Measurements from ENCODE around the gene PI4KA.

Gene PI4KA

DNA sequence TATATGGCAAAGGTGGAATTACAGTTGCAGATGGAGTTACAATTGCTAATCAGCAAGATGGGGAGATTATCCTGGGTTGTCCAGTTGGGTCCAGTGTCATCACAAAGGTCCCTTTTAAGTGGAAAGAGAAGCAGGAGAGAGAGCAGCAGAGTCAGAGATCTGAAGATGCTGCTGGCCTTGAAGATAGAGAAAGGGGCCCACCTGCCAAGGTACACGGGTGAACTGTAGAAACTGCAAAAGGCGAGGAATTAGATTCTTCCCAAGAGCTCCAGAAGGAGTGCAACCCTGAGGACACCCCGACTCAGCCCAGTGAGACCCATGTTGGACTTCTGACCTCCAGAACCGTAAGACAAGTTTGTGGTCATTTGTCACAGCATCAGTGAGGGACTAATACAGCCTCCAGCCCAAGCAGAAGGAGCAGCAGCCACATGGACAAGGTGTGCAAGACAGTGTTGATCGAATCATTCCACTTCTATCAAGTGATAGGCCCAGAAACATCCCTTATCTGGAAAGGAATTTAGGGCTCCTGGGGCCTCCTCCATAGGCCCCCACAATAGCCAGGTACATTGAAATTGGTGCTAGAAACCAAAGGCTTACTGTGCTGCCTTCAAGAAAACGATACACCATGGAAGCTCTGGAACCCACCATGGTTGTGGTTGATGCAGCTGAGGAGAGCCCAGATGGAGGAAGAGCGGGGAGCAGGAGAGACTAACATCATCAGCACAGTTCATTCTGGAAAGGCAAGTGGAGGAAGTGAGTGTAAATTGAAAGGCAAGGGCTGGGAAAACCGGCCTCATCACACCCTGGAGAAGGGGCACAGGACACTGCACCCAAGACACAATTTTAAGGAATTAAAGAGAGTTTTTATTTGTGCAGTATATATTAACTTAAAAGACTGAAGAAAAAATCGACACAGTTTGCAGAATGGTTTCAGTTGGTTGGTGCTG is 23.5 kb upstream of the PI4KA start:
- DNase-seq (ENCODE audit: low read depth) = no peak

DNA sequence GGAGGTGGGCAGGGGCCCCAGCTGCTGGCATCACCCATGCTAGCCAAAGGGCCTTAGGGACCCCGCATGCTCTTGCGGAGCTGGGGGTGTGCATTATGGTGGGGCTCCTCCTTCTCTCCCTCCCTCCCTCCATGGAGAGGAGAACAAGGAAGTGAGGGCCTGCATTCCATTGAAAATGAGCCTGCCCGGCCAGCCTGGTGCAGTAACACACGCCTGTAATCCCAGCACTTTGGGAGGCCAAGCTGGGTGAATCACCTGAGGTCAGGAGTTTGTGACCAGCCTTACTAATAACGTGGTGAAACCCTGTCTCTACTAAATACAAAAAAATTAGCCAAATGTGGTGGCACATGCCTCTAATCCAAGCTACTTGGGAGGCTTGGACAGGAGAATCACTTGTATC is 22.6 kb upstream of the PI4KA start:
- DNase-seq (ENCODE audit: low read depth) = no peak

DNA sequence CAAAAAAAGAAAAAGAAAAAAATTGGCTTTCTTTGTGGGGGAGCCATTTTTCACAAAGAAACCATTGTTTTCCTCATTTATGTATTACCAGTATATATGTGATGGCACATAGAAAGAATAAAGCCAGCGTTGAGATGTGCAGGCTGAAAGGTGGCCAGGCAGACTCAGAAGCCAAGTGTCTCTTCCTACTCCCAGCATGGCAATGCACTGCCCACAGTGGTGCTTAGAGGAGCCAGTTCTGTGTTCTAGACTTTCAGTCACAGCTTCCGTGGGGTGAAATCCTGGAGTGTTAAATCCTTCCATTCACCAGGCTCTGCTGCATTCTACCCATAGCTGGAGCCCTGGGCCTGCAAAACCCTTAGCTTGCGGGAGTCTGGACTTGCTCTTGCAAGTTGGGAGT is 19.1 kb upstream of the PI4KA start:
- no peak for DNase-seq (ENCODE audit: low read depth)

DNA sequence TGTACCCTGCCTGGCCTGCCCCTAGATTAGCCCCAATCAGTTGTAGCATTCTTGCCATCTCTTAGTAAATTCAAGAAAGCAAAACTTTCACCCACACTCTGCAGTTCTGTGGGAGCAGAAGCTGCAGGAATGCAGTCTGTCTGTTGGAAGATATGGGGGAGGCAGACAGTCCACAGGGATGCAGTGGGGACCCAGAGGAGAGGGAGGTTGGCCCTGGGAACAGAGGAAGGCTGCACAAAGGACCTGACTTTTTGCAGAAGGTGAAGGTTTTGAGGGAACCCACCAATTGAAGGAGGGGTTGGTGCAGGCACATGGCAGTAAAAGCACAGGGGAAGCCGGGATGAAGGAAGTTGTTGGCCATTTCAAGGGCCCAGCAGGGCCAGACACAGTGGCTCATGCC is 16.7 kb upstream of the PI4KA start:
- DNase-seq (ENCODE audit: low read depth) = no peak

DNA sequence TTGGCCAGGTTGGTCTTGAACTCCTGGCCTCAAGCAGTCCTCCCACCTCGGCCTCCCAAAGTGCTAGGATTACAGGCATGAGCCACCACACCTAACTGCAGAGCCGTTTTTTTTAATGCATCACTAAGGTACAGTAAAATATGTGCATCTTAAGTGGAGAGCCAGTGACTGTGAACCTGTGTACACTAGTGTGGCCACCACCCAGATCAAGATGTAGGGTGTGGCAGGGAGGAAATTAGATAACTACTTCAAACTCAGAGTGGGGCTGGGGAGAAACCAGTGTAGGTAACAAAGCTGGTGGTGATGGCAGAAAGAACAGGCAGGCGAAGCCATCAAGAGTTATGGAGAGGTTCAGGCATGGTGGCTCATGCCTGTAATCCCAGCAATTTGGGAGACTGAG is 14.6 kb upstream of the PI4KA start:
- no peak for DNase-seq (ENCODE audit: low read depth)

DNA sequence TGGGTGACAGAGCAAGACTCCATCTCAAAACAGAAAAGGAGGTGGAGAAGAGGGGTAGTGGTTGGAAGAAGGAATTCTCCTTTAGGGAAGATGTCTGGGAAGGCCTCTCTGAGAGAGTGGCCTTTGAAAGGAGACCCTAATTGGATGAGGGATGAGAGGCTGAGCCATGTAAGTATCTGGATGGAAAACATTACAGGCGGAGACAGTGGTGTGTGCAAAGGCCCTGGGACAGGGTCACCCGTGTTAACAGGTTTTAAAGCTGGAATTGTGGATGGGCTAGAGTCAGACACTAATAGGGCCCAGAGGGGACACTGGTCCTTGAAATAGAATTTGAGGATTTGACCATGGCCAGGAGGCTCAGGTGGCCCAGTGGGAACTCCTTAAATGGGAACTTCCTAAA is 10.6 kb upstream of the PI4KA start:
- DNase-seq (ENCODE audit: low read depth) = no peak

DNA sequence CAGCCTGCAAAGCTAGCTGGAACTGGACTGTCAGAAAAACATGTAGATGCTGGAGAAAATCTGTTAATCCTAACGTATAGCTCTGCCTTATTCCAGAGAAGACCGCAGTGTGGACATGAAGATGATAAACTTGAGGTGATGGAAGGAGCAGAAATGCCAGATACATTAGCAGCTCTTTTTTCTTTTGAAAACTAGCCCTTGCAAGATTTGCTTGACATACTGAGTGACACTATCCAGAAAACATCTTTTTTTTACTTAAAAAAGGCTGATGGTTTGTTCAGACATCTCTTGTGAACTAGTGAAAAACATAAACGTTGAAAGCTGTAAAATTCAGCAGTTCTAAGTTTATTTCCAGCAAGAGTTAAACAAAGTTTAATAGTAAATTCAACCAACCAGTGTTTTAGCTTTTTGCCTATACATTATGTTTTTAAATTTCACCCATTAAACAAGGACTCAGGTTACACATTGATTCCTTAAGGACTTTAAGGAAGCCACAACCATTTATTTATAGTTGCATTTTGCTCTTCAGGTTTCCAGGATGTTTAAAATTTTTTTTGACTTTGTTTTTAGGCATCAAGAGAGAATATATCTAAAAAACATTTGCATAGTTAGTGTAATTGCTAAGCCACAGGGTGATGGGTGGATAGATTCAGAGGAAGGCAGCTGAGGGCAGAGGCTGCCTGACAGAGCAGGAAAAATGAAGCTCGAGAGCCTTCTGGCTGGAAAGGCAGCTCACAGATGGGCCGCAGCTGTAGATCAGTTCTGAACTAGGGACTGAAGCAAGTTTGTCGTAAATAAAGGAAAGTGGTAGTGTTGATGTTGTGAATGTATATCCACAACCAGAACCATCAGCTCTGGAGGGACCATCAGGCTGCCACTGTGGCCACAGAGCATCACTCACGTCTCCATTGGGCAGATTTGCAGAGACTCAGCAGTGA is 9.7 kb upstream of the PI4KA start:
- no peak for DNase-seq (ENCODE audit: low read depth)

DNA sequence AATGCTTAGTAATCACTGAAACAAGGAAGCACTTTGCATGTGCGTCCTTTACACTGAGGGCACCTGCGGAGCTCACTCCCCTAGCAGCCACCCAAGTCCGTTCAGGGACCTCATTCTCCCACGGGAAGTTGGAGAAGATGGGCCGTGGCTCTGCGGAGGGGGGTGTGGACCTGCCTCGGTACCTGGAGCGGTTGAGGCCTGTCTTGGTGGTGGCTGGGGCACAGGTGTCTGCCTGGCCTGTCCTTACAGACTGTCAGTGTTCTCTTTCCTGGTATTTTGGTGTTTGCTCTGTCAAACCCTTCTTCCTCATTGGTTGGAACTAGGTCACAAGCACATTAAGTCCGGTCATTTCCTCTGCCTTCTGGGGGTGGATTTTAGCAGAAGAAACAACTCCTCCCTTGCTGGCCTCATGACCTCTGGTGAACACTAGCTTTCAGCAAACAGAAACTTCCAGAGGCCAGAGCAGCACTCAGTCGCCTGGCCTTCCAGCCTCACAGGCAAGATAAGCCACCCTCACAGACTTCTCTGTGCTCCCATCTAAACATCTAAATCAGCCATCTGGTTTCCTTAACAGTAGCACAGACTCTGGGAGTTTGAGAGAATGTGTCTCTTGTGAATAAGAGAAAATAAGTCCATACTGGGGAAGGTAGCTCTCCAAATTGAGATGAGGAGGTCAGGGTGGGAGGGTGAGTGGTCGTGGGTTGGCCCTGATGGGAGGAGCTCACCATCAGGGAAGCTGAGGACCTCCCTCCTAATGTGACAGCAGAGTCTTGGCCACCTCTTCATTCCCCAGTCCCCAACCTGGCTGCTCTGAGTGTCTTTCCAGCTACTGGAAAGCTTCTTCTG is 8.8 kb upstream of the PI4KA start:
- no peak for DNase-seq (ENCODE audit: low read depth)

DNA sequence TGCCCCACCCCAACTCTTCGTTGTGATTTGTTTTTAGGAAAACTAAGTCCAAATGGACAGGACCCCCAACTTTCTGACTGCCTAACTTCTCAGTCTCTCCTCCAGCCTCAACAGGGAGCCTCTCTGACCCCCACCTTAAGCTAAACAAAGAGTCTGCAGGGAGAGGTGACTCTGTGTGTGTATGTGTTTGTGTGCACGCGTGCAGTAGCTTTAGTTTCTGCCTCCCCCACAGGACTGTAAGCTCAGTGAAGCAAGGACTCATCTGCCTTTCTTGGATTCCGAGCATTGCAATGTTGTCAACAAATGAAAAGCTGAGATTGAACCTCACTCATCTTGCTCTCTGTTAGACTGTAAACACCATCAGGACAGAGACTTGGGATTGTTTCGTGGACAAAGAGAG is 8.1 kb upstream of the PI4KA start:
- DNase-seq (ENCODE audit: low read depth) = no peak

DNA sequence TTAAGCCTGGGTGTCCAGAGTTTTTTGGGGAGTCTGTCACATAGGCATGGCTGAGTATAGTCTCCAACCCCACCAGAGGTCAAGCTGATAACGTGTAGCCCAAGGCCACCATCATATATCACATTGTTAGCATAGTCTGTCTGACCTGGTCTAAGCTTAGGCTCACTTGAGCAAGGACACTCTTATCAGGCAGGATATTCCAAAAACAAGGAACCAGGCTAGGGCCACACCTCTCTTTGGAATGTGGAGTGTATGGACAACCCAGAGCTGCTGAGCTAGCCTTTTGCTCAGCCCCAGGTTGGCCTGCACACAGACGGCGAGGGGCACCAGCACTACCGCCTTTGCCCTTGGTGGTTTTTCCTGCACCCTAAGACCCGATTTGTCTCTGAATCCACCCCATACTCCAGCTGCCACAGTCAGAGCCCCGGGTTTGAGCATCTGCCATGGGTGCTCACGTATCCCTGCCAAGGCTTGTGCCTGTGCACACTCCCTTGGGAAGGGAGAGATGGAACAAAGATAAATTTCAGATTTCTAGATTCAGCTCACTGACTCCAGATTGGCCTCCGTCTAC is 7.3 kb upstream of the PI4KA start:
- no peak for DNase-seq (ENCODE audit: low read depth)

DNA sequence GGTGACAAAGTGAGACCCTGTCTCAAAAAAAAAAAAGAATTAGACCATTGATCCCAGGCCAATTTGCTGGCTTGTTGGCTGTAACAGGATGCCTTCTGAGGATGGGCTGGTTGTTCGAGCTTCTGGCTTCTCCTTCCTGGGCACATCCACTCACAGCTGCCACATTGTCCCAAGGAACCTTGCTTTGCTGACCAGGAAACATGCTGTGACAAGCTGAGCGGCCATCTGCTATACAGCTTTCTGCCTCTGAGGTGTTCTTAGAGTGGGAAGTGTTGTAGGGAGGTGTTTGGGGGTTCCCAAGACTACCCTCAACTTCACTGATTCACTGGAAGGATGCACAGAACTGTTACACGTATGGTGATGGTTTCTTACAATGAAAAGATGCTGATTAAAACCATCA is 6.7 kb upstream of the PI4KA start:
- DNase-seq (ENCODE audit: low read depth) = no peak

DNA sequence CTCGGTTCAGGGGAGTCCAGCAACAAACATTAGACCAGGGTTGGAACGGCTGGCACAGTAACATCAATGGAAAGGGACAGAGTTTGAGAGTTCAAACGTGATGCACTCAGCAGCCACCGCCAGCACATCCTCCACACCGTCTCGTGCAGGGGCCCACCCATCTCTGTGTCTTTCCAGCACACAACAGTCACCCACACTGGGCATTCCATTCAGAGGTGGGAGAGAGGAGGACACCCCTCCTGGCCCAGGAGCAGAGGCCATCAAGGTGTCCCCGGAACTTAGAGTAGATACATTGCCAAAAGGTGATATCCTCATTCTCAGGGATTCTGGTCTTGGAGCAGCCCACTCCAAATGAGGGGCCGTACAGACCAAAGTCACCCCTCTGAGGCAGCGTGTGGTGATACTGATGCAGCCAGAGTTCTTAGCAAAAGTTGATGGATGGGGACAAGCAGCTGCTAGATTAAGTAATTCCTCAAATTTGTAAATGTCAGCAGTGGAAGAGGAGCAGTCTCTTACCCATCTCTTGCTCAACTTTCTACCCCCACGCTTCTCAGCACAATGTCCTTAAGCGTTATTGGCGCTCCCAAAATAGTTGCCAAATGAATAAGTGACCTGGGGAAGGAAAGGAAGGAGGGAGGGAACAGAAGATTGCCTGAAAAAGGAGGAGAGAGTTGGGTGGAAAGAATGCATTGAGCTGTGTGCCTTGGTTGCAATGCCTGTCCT is 5.7 kb upstream of the PI4KA start:
- DNase-seq (ENCODE audit: low read depth) = no peak

DNA sequence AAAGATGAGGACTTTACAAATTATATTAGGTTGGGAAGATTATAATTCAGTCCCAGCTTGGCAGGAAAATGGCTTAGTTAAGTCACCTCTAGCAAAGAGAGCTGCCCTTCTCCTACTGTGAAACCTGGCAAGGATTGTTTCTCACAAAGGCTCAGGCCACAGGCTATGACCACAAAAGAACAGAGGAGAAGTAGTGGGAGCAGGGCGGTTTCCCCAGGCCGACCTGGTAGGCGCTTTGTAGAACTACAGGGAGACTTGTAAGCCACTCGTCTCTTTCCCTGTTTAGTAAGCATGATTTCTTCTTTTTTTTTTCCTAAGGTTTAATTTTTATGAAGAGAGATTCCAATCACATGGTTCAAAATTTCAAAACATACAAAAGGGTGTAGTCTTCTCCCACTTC is 4.8 kb upstream of the PI4KA start:
- no peak for DNase-seq (ENCODE audit: low read depth)

DNA sequence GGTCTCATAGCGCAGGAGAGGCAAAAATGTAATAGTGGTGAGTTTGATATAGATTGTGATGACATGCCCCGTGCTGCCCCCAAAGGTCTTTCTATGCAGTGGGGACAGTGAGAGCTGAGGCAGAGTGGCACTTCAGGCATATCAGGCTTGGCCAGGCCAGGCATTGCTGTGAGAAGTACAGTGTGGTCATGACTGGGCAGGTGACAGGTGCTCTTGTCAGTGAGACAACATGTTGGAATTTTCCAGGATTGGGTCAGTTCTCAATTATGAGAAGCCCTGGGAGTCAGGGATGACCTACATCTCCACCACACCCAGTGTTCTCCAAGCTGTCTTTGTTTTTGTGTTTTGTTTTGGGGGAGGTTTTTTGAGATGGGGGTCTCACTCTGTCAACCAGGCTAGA is 3.9 kb upstream of the PI4KA start:
- DNase-seq (ENCODE audit: low read depth) = no peak

DNA sequence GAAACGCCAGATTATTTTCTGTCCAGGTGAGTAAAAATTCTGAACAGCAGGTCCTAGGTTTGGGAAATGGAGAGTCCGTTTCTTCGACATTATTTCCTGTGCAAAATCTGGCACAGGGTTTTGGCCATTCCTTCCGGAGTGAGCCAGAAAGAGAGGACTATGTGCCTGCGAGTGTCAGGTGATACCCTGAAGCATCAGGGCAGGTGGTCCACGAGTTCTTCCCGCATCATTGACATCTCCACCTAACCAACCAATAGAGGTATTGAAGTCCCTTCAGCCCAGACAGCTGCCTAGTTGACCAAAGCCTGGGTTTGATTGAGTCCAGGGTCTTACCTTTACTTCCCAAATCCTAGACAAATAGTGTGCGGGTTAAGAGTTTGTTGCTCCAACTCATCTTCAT is 1.0 kb upstream of the PI4KA start:
- DNase-seq (ENCODE audit: low read depth) = no peak

DNA sequence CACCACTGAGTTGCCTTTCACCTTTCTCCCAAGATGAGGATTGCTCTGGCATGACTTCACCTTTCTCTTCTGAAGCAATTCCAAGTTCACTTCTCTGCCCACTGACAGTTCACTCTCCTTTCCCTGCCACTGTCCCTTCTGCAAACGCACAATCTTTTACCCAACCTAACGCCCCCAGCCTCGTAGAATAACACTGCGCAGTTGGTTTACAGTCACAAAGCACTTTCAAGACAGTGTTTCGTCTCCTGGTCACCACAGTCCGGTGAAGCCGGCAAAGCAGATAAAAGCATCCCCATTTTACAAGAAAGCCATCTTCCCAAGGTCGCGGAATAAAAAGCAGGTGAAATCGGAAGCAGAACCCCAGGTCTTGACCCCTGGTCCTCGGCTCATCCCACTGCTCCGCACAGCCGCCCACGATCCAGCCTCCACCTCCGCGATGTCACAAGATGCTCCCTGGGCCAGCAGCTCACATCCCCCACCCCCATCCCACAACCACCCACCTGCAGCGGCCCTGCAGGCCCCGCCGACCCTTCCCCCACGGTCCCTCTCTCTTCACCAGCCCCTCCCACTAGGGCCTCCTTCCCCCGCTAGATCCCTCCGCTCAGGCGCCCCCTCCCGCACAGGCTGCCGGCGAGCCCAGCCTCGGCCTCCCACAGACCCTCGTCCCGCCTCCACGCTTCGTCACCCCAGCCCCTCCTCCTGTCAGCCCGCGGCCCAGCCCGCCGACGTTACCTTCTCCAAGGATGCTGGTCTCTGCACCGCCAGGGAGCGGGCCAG is 585 bp downstream of the PI4KA start:
- DNase-seq (ENCODE audit: low read depth) = peak; percentile 78

DNA sequence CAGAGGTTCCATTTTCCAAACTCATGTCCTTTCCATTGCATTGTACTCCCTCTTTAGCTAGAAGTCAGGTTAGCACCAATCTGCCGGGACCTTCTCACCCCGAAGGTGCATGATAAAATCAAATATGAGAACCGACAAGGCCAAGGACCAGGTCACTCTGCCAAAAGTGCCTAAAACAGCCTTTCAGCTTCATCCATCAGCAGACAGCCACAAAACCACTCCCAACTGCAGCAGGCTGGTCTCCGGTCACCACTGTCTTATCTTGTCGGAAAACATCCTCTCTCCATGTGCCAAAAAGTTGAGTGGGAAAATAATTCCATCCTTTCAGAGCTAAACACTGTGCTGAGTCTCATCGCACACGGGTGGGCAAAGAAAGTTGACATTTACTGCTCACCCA is 1.4 kb downstream of the PI4KA start:
- DNase-seq (ENCODE audit: low read depth) = no peak

DNA sequence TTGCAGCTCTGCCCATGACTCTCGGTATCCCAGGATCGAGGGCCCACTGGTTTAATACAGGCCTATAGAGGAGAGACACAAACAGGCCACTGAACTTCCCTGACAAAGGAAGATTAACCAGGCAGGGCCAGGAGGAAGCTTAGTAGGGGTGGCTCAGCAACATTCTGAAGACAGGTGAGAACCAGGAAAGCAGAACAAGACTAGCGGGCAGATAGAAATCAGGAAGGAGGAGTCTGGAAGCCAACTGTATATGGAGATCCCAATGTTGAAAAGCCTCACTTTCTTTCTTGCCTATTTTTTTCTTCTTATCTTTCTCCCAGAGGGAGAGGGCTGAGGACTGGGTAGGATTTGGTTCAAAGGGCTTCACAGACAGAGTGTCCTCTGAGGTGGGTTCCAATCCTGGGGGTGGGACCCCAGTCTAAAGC is 5.4 kb downstream of the PI4KA start:
- no peak for DNase-seq (ENCODE audit: low read depth)

DNA sequence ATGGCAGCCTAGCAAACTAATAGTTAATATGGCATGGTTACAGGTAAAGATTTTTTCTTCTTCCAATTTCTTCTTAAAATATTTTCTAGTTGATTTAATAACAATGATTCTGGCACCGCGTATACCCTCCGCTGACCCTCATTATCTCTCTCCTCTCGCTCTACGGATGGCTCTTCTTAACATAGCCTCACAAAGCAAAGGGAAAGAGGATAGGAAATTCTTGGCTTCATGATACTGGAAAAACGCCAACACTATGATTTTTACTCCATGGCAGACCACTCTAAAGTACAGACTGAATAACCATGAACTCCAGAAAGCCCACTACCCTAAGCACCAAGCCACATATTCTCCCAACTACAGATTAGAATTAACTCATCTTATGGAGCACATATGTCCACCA is 6.1 kb downstream of the PI4KA start:
- DNase-seq (ENCODE audit: low read depth) = no peak

DNA sequence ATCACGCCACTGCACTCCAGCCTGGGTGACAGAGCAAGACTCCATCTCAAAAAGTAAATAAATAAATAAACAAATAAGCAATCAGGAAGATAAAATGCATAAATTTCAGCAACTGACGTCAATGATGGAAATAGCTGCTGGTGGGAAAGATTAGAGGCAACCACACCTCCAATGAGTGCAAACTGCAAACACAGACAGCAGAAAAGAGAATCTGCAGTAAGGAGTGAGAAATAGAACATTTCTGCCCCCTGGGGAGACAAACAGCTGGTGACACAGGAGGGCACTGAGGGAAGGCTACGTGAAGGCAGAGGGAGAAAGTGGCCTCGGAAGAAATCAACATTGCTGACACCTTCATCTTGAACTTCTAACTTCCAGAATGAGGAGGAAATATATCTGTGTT is 6.5 kb downstream of the PI4KA start:
- DNase-seq (ENCODE audit: low read depth) = no peak
